ENCODE results near the gene SSH3.

Gene SSH3

GRCh38 chr11:67355023-67355793, 51.9 kb downstream of the SSH3 start:
- no peak overlapping the region for H3K4me3 ChIP-seq (ENCODE audit: low read depth, low read length)
- no peak for DNase-seq (ENCODE audit: low read depth)

- no peak for DNase-seq (ENCODE audit: low read depth)
- H3K4me3 ChIP-seq (ENCODE audit: low read depth, low read length): no peak overlapping the region
Measured at GRCh38 chr11:67355794-67356386, 52.6 kb downstream of the SSH3 start.

DNA sequence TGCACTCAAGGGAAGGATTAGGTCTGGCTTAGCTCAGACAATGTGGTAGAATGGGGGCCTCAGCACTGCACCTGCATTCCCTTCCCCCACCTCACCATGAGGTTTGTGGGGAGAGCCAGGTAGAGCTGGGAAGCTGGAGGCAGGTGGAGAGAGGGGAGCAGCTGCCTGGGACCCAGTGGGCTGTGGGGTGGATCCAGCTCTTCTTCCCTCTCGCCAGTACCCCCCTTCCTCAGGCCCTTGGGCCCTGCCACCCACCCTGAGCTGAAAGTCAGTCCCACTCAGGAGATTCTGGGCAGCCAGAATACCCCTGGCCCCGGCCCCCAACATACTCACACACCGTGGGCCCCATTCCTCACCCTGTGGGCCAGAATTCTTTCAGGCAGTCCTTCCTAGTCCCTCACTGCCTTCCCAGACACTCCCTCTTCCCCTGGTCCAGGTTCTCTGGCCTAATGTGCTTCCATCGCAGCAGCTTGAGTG, 53.1 kb downstream of the SSH3 start:
- DNase-seq (ENCODE audit: low read depth): no peak

DNA sequence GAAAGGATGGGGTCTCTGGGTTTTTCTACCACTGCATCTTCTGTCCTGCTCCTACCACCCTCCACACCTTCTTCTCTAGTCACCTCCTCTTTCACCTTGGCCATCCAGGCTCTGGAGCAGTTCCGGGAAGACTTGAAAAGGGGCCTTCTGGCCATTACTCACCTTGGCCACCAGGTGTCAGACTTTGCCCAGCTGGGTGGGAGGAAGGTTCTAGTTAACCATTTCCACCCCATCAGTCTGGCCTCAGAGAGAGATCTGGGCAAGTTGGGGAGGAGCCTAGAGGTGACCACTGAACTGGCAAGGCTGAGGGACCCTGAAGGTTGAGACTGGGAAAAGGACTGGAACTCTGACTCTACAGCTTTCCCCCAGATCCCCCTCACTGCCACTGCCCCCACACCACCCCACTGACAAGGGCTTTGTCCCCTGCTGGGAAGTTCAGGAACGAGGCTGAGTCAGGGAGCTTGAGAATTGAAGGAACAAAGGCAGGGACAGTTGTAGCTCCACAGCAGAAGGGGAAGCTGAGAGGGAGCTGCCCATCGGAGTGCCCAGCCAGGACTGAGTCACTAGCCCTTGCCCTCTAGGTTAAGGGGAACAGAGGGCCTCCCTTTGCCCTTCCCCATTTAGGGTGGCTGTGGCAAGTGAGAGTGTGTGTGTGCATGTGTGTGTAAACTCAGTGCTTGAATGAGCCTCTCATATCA, 53.7 kb downstream of the SSH3 start:
- DNase-seq (ENCODE audit: low read depth): no peak
- H3K4me3 ChIP-seq (ENCODE audit: low read depth, low read length): no peak overlapping the region

More for the DNA sequence above, 53.1 kb downstream of the SSH3 start:
- H3K4me3 ChIP-seq (ENCODE audit: low read depth, low read length): no peak overlapping the region

DNA sequence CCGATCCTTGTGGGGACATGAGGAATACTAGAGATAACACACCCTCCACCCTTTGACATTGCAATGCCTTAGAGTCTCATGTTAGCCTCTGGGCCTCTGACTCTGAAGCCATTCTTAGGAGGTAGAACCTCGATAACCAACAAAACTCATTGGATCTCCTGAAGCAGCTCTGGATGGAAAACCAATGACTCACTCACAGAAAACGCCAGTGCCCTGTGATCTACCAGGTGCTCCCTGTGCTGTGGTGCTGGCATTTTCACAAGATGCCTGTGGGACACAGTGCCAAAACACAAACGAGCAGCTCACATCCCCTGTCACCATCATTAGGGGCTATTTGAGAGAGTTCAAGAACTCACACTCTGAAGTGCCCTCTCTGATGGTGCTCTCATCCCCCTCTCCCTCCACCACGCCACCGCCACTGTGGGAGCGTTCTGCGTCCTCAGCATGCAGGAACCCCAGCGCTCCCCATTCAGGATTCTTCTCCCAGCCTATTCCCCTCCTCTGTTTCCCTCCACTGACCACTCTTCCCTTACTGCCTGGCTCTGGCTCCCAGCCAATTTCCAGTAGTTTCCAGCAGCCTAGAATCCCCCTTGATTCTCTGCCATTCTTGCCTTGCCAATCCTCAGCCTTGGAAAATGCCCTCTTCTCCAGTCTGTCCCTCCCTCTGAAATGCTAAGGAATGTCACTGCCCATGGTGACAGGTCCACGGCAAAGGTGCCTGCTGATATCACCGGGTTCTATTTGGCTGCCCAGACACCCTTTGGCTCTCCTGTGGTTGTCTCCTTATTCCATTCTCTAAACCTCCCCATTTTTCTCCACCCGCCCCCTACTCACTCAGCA, 54.7 kb downstream of the SSH3 start:
- no peak overlapping the region for H3K4me3 ChIP-seq (ENCODE audit: low read depth, low read length)
- DNase-seq (ENCODE audit: low read depth): no peak

All from skeletal muscle cell (primary cell).